Dendritic cell treated with granulocyte-macrophage colony-stimulating factor and Interleukin-4, amounts not matched to agents 40 ng/mL and 50 ng/mL, for 4 days (primary cell): ENCODE results near the gene S100Z.
"Not testable (repeated sequence)": the region's sequence is repeated elsewhere in the genome, so short reads cannot be mapped to it uniquely, and the experiment has no call there.

ENCODE experiments used
- H3K27ac Mint-ChIP-seq: one replicate; pipeline ENCODE4 v1.8.0; 2022; ENCODE audit warnings: mild to moderate bottlenecking, mixed read lengths
- H3K27me3 Mint-ChIP-seq: one replicate; pipeline ENCODE4 v1.8.0; 2022; ENCODE audit warnings: mild to moderate bottlenecking, mixed read lengths
- H3K36me3 Mint-ChIP-seq: one replicate; pipeline ENCODE4 v1.8.0; 2022; ENCODE audit warnings: low read depth, mixed read lengths
- H3K4me1 Mint-ChIP-seq: one replicate; pipeline ENCODE4 v1.8.0; 2022; ENCODE audit warnings: low read depth, mixed read lengths
- H3K4me3 Mint-ChIP-seq: one replicate; pipeline ENCODE4 v1.8.0; 2022; ENCODE audit warnings: mild to moderate bottlenecking, moderate library complexity, mixed read lengths
- H3K9me3 Mint-ChIP-seq: one replicate; pipeline ENCODE4 v1.8.0; 2022; ENCODE audit warnings: mixed read lengths
- intact Hi-C: fragments of 100-400 bp; cut with micrococcal nuclease; formaldehyde crosslinking; loops from one replicate; pipeline ENCODE4 v1.15.0; 2022

S100Z gene

GRCh38 chr5:76816110-76816831 is 33.5 kb upstream of the S100Z start:
- intact Hi-C loops: no loop called here
- Mint-ChIP-seq H3K36me3 (no peaks in the 10 kb centered on the region), H3K4me3 (no peak overlapping the region), H3K27me3 (peaks cover 37% of the 10 kb centered on the region), H3K9me3 (no peaks in the 10 kb centered on the region), H3K4me1 (peaks cover 19% of the 10 kb centered on the region), H3K27ac (no peak overlapping the region)

GRCh38 chr5:76818844-76819831 is 30.7 kb upstream of the S100Z start, which contains the start of gene F2RL1:
Gene F2RL1 (plus strand): TSS chr5:76819030. CDS start chr5:76819183, 153 bp downstream.
- H3K27ac Mint-ChIP-seq: peak within 1 kb of the TSS; percentile 69
- H3K36me3 Mint-ChIP-seq: no peaks in the 10 kb centered on the region
- intact Hi-C loops: no loop called here
- H3K4me1 Mint-ChIP-seq: peaks cover 19% of the 10 kb centered on the region
- no peaks in the 10 kb centered on the region for H3K9me3 Mint-ChIP-seq
- peak within 1 kb of the TSS; percentile 74 for H3K4me3 Mint-ChIP-seq
- peaks cover 39% of the 10 kb centered on the region for H3K27me3 Mint-ChIP-seq

GRCh38 chr5:76819851-76820525 is 29.8 kb upstream of the S100Z start:
- Mint-ChIP-seq H3K27ac (peak overlapping the region; percentile 69), H3K27me3 (peaks cover 39% of the 10 kb centered on the region), H3K36me3 (no peaks in the 10 kb centered on the region), H3K9me3 (no peaks in the 10 kb centered on the region), H3K4me3 (peak overlapping the region; percentile 74), H3K4me1 (peaks cover 19% of the 10 kb centered on the region)
- intact Hi-C loops: no loop called here

GRCh38 chr5:76820526-76820890 is 29.3 kb upstream of the S100Z start:
- Mint-ChIP-seq H3K9me3 (no peaks in the 10 kb centered on the region), H3K36me3 (no peaks in the 10 kb centered on the region), H3K27me3 (peaks cover 39% of the 10 kb centered on the region), H3K4me1 (peaks cover 19% of the 10 kb centered on the region), H3K27ac (peak overlapping the region; percentile 69), H3K4me3 (no peak overlapping the region)
- intact Hi-C loops: no loop called here

GRCh38 chr5:76821136-76821535 is 28.7 kb upstream of the S100Z start:
- H3K27me3 Mint-ChIP-seq: peaks cover 37% of the 10 kb centered on the region
- H3K4me3 Mint-ChIP-seq: no peak overlapping the region
- H3K36me3 Mint-ChIP-seq: no peaks in the 10 kb centered on the region
- no peak overlapping the region for H3K27ac Mint-ChIP-seq
- H3K4me1 Mint-ChIP-seq: peaks cover 19% of the 10 kb centered on the region
- H3K9me3 Mint-ChIP-seq: no peaks in the 10 kb centered on the region
- intact Hi-C loops: no loop called here

- intact Hi-C loops, H3K27ac Mint-ChIP-seq, H3K4me3 Mint-ChIP-seq, H3K36me3 Mint-ChIP-seq, H3K9me3 Mint-ChIP-seq: not testable (repeated sequence)
- Mint-ChIP-seq H3K27me3 (peaks cover 35% of the 10 kb centered on the region), H3K4me1 (peaks cover 19% of the 10 kb centered on the region)
Measured at GRCh38 chr5:76822105-76822731, 27.6 kb upstream of the S100Z start.

GRCh38 chr5:76826416-76826815 is 23.4 kb upstream of the S100Z start:
- intact Hi-C loops, H3K27me3 Mint-ChIP-seq, H3K27ac Mint-ChIP-seq, H3K36me3 Mint-ChIP-seq, H3K4me3 Mint-ChIP-seq, H3K4me1 Mint-ChIP-seq, H3K9me3 Mint-ChIP-seq: not testable (repeated sequence)

GRCh38 chr5:76831110-76831452 is 18.7 kb upstream of the S100Z start:
- intact Hi-C loops: no loop called here
- H3K4me1 Mint-ChIP-seq: peaks cover 6% of the 10 kb centered on the region
- H3K4me3 Mint-ChIP-seq: no peak overlapping the region
- H3K27ac Mint-ChIP-seq: no peak overlapping the region
- H3K36me3 Mint-ChIP-seq: no peaks in the 10 kb centered on the region
- H3K27me3 Mint-ChIP-seq: no peaks in the 10 kb centered on the region
- H3K9me3 Mint-ChIP-seq: no peaks in the 10 kb centered on the region

GRCh38 chr5:76836181-76836580 is 13.6 kb upstream of the S100Z start:
- Mint-ChIP-seq H3K4me1 (peaks cover 11% of the 10 kb centered on the region), H3K27me3 (no peaks in the 10 kb centered on the region), H3K4me3 (no peak overlapping the region), H3K27ac (no peak overlapping the region), H3K36me3 (no peaks in the 10 kb centered on the region), H3K9me3 (no peaks in the 10 kb centered on the region)
- intact Hi-C loops: no loop called here

- H3K27me3 Mint-ChIP-seq: no peaks in the 10 kb centered on the region
- intact Hi-C loops: no loop called here
- no peaks in the 10 kb centered on the region for H3K9me3 Mint-ChIP-seq
- peaks cover 14% of the 10 kb centered on the region for H3K4me1 Mint-ChIP-seq
- H3K27ac Mint-ChIP-seq: no peak overlapping the region
- no peak overlapping the region for H3K4me3 Mint-ChIP-seq
- no peaks in the 10 kb centered on the region for H3K36me3 Mint-ChIP-seq
Measured at GRCh38 chr5:76836585-76836984, 13.2 kb upstream of the S100Z start.

- H3K27me3 Mint-ChIP-seq: no peaks in the 10 kb centered on the region
- H3K27ac Mint-ChIP-seq: no peak overlapping the region
- no peaks in the 10 kb centered on the region for H3K9me3 Mint-ChIP-seq
- intact Hi-C loops: no loop called here
- no peak overlapping the region for H3K4me3 Mint-ChIP-seq
- H3K4me1 Mint-ChIP-seq: peaks cover 14% of the 10 kb centered on the region
- H3K36me3 Mint-ChIP-seq: no peaks in the 10 kb centered on the region
Measured at GRCh38 chr5:76838481-76839261, 11.1 kb upstream of the S100Z start.

- H3K4me1 Mint-ChIP-seq: peaks cover 34% of the 10 kb centered on the region
- H3K27ac Mint-ChIP-seq: no peak overlapping the region
- H3K4me3 Mint-ChIP-seq: no peak overlapping the region
- intact Hi-C loops: no loop called here
- no peaks in the 10 kb centered on the region for H3K27me3 Mint-ChIP-seq
- H3K36me3 Mint-ChIP-seq: no peaks in the 10 kb centered on the region
- no peaks in the 10 kb centered on the region for H3K9me3 Mint-ChIP-seq
Measured at GRCh38 chr5:76841361-76841760, 8.5 kb upstream of the S100Z start.

- H3K27ac Mint-ChIP-seq: no peak overlapping the region
- no peaks in the 10 kb centered on the region for H3K9me3 Mint-ChIP-seq
- H3K36me3 Mint-ChIP-seq: no peaks in the 10 kb centered on the region
- intact Hi-C loops: no loop called here
- no peaks in the 10 kb centered on the region for H3K27me3 Mint-ChIP-seq
- H3K4me1 Mint-ChIP-seq: peaks cover 44% of the 10 kb centered on the region
- H3K4me3 Mint-ChIP-seq: no peak overlapping the region
Measured at GRCh38 chr5:76845890-76846289, 3.9 kb upstream of the S100Z start.
